Measurements from ENCODE around the gene LMF1. TPM values are rescaled to one million over a fixed set of nuclear protein-coding genes. Genes with fewer than 3 reads are reported as not detected.

The LMF1 gene
- total RNA-seq, 1 donor from 2014 or later: 19.0 TPM

GRCh38 chr16:939941-940340 lies 30.8 kb downstream of the LMF1 start:
- ATAC-seq (peak; percentile 10), DNase-seq (no peak)
- no peaks in the 10 kb centered on the region for H3K36me3 ChIP-seq
- H3K9me3 ChIP-seq: peaks cover 9% of the 10 kb centered on the region
- no peaks in the 10 kb centered on the region for H3K4me1 ChIP-seq
- no peaks in the 10 kb centered on the region for H3K27me3 ChIP-seq
- no peak overlapping the region for H3K27ac ChIP-seq
- H3K4me3 ChIP-seq: no peak overlapping the region
- TF ChIP-seq CTCF (IDR thresholded peaks at IDR 0.05): no peak
- intact Hi-C loops (cut with DNase I): no loop called here

- intact Hi-C loops (cut with DNase I): no loop called here
- DNase-seq: no peak
- H3K36me3 ChIP-seq: no peaks in the 10 kb centered on the region
- H3K4me1 ChIP-seq: no peaks in the 10 kb centered on the region
- H3K27ac ChIP-seq: no peak overlapping the region
- peaks cover 9% of the 10 kb centered on the region for H3K9me3 ChIP-seq
- no peaks in the 10 kb centered on the region for H3K27me3 ChIP-seq
- no peak overlapping the region for H3K4me3 ChIP-seq
- ATAC-seq: no peak
- no peak for TF ChIP-seq CTCF (IDR thresholded peaks at IDR 0.05)
These were observed 31.5 kb downstream of the LMF1 start for GRCh38 chr16:939311-939710.

- peaks cover 9% of the 10 kb centered on the region for H3K9me3 ChIP-seq
- no peaks in the 10 kb centered on the region for H3K27me3 ChIP-seq
- intact Hi-C loops (cut with DNase I): no loop called here
- no peak for ATAC-seq
- H3K4me1 ChIP-seq: no peaks in the 10 kb centered on the region
- no peak overlapping the region for H3K4me3 ChIP-seq
- no peak for TF ChIP-seq CTCF (IDR thresholded peaks at IDR 0.05)
- H3K36me3 ChIP-seq: peaks cover 2% of the 10 kb centered on the region
- no peak overlapping the region for H3K27ac ChIP-seq
- no peak for DNase-seq
These were observed 32.0 kb downstream of the LMF1 start for GRCh38 chr16:938752-939151.

- TF ChIP-seq CTCF (IDR thresholded peaks at IDR 0.05): no peak
- ATAC-seq (no peak), DNase-seq (no peak)
- H3K27ac ChIP-seq: no peak overlapping the region
- H3K4me3 ChIP-seq: no peak overlapping the region
- intact Hi-C loops (cut with DNase I): no loop called here
- no peaks in the 10 kb centered on the region for H3K27me3 ChIP-seq
- no peaks in the 10 kb centered on the region for H3K4me1 ChIP-seq
- peaks cover 7% of the 10 kb centered on the region for H3K36me3 ChIP-seq
- H3K9me3 ChIP-seq: peaks cover 9% of the 10 kb centered on the region
These were observed 32.6 kb downstream of the LMF1 start for GRCh38 chr16:938136-938535.

- no peak for TF ChIP-seq CTCF (IDR thresholded peaks at IDR 0.05)
- DNase-seq: no peak
These were observed 33.1 kb downstream of the LMF1 start for GRCh38 chr16:937723-938122.

GRCh38 chr16:937311-937710 lies 33.5 kb downstream of the LMF1 start:
- H3K9me3 ChIP-seq: peaks cover 9% of the 10 kb centered on the region
- DNase-seq (no peak), ATAC-seq (no peak)
- H3K4me3 ChIP-seq: no peak overlapping the region
- intact Hi-C loops (cut with DNase I): no loop called here
- no peak overlapping the region for H3K27ac ChIP-seq
- no peak for TF ChIP-seq CTCF (IDR thresholded peaks at IDR 0.05)
- no peaks in the 10 kb centered on the region for H3K27me3 ChIP-seq
- peaks cover 7% of the 10 kb centered on the region for H3K36me3 ChIP-seq
- H3K4me1 ChIP-seq: no peaks in the 10 kb centered on the region

More at GRCh38 chr16:937723-938122, 33.1 kb downstream of the LMF1 start:
- no peak for ATAC-seq
- peaks cover 7% of the 10 kb centered on the region for H3K36me3 ChIP-seq
- no peak overlapping the region for H3K4me3 ChIP-seq
- H3K9me3 ChIP-seq: peaks cover 9% of the 10 kb centered on the region
- H3K27me3 ChIP-seq: no peaks in the 10 kb centered on the region
- intact Hi-C loops (cut with DNase I): no loop called here
- H3K27ac ChIP-seq: no peak overlapping the region
- H3K4me1 ChIP-seq: no peaks in the 10 kb centered on the region

Measured in upper lobe of right lung (tissue), 1 donor.